GM23338 (cell line): ENCODE results near the gene HDDC3. TPM values are rescaled to one million over a fixed set of nuclear protein-coding genes. Genes with fewer than 3 reads are reported as not detected.

Experiments used
- ATAC-seq: fragments of 200-7000 bp; cut with Tn5 transposase; 3 replicates; pipeline ENCODE4 v1.9.1; 2020
- DNase-seq: peaks from one replicate; pipeline ENCODE4 v3.0.0-alpha.2; 2015; ENCODE audit warnings: low spot score
- H2AFZ ChIP-seq: fragments of 200-600 bp; sonication (generic); 2 replicates; pipeline ENCODE4 v1.8.0; 2016; ENCODE audit warnings: antibody characterized with exemption, mild to moderate bottlenecking, moderate library complexity
- H3F3A ChIP-seq: fragments of 200-600 bp; sonication (generic); replicated peaks from 2 replicates; pipeline ENCODE4 v1.8.0; 2017; ENCODE audit warnings: antibody characterized with exemption, mixed run types, low read depth
- H3K27ac ChIP-seq: fragments of 200-600 bp; sonication (generic); 2 replicates; pipeline ENCODE4 v1.6.1; 2016; ENCODE audit warnings: low read depth
- H3K27me3 ChIP-seq: fragments of 200-600 bp; sonication (generic); 2 replicates; pipeline ENCODE4 v1.8.0; 2016; ENCODE audit warnings: mild to moderate bottlenecking, mixed run types, moderate library complexity; ENCODE audit not compliant: insufficient read depth
- H3K36me3 ChIP-seq: fragments of 200-600 bp; sonication (generic); 2 replicates; pipeline ENCODE4 v1.8.0; 2016; ENCODE audit warnings: mild to moderate bottlenecking; ENCODE audit not compliant: insufficient read depth
- H3K4me1 ChIP-seq: fragments of 200-600 bp; sonication (generic); 2 replicates; pipeline ENCODE4 v1.8.0; 2016; ENCODE audit warnings: mild to moderate bottlenecking, moderate library complexity; ENCODE audit not compliant: insufficient read depth
- H3K4me2 ChIP-seq: fragments of 200-600 bp; sonication (generic); 2 replicates; pipeline ENCODE4 v1.7.1; 2017; ENCODE audit warnings: mixed run types
- H3K4me3 ChIP-seq: fragments of 200-600 bp; sonication (generic); 2 replicates; pipeline ENCODE4 v1.6.1; 2016; ENCODE audit warnings: mixed run types
- H3K79me2 ChIP-seq: fragments of 200-600 bp; sonication (generic); replicated peaks from 2 replicates; pipeline ENCODE4 v1.8.0; 2017; ENCODE audit warnings: mild to moderate bottlenecking; ENCODE audit not compliant: insufficient read depth
- H3K9me2 ChIP-seq: fragments of 200-600 bp; sonication (generic); 2 replicates; pipeline ENCODE4 v1.8.0; 2017; ENCODE audit not compliant: insufficient read depth
- H4K20me1 ChIP-seq: fragments of 200-600 bp; sonication (generic); replicated peaks from 2 replicates; pipeline ENCODE4 v1.8.0; 2017; ENCODE audit warnings: mild to moderate bottlenecking; ENCODE audit not compliant: insufficient read depth
- H3K27ac Mint-ChIP-seq: 2 replicates; pipeline ENCODE4 v1.8.0; 2020; ENCODE audit warnings: inconsistent platforms, mild to moderate bottlenecking, moderate library complexity, mixed read lengths
- H3K27me3 Mint-ChIP-seq: 3 replicates; pipeline ENCODE4 v1.8.0; 2022; ENCODE audit warnings: low read depth, mild to moderate bottlenecking, moderate library complexity, mixed read lengths, inconsistent platforms; ENCODE audit not compliant: insufficient read depth, poor library complexity
- H3K36me3 Mint-ChIP-seq: 3 replicates; pipeline ENCODE4 v1.8.0; 2021; ENCODE audit warnings: low read depth, mild to moderate bottlenecking, inconsistent platforms, moderate library complexity, mixed read lengths
- H3K4me1 Mint-ChIP-seq: 3 replicates; pipeline ENCODE4 v1.8.0; 2020; ENCODE audit warnings: mild to moderate bottlenecking, inconsistent platforms, mixed read lengths
- H3K4me3 Mint-ChIP-seq: 3 replicates; pipeline ENCODE4 v1.8.0; 2021; ENCODE audit warnings: moderate library complexity, mild to moderate bottlenecking, inconsistent platforms, mixed read lengths
- H3K9me3 Mint-ChIP-seq: 3 replicates; pipeline ENCODE4 v1.8.0; 2020; ENCODE audit warnings: moderate library complexity, mild to moderate bottlenecking, inconsistent platforms, mixed read lengths
- CREB1 ChIP-seq: fragments of 250-450 bp; sonication (Bioruptor Pico); IDR thresholded peaks from 2 replicates; pipeline ENCODE4 v1.5.0; 2020; ENCODE audit warnings: low read depth, mild to moderate bottlenecking, moderate library complexity
- EZH2 ChIP-seq: fragments of 200-600 bp; sonication (generic); IDR thresholded peaks from one replicate; pipeline ENCODE4 v1.8.0; 2017; ENCODE audit warnings: antibody characterized with exemption, mild to moderate bottlenecking, low read depth; ENCODE audit not compliant: unreplicated experiment
- EZH2phosphoT487 ChIP-seq: fragments of 200-600 bp; sonication (generic); IDR thresholded peaks from one replicate; pipeline ENCODE4 v1.8.1; 2018; ENCODE audit warnings: antibody characterized with exemption; ENCODE audit not compliant: unreplicated experiment
- JUNB ChIP-seq: IDR thresholded peaks from one replicate; pipeline ENCODE4 v1.6.1; 2016; ENCODE audit warnings: antibody characterized with exemption; ENCODE audit not compliant: unreplicated experiment
- NANOG ChIP-seq: IDR thresholded peaks from 2 replicates; pipeline ENCODE4 v1.6.1; 2016; ENCODE audit warnings: antibody characterized with exemption, borderline replicate concordance
- POLR2AphosphoS5 ChIP-seq: IDR thresholded peaks from 2 replicates; pipeline ENCODE4 v1.6.1; 2016; ENCODE audit warnings: antibody characterized with exemption, low read depth
- polyA plus RNA-seq: library from polyadenylated mRNA; unstranded; fragments of >200 nt; fragmentation: Nextera tagmentation; extraction: Ambion mirVana; gene quantifications from 2 replicates; pipeline ENCODE4 v1.2.1, GENCODE V29; 2016
- total RNA-seq: library from RNA; depleted of rRNA; stranded (reverse); fragments of >200 nt; shearing (Covaris generic); gene quantifications from 2 replicates; pipeline ENCODE4 v1.2.3, GENCODE V29; 2014
- TF ChIP-seq, protein P1 (sequence below): IDR thresholded peaks from one replicate; pipeline ENCODE4 v1.6.1; 2018; ENCODE audit warnings: antibody characterized with exemption; ENCODE audit not compliant: unreplicated experiment
- TF ChIP-seq, protein P2 (sequence below): fragments of 250-450 bp; sonication (Bioruptor Pico); IDR thresholded peaks from 2 replicates; pipeline ENCODE4 v1.5.0; 2020; ENCODE audit warnings: mild to moderate bottlenecking, moderate library complexity

The HDDC3 gene
- total and polyA plus RNA-seq, 2 experiments from 2014 or later: 17.4 to 19.0 TPM

DNA sequence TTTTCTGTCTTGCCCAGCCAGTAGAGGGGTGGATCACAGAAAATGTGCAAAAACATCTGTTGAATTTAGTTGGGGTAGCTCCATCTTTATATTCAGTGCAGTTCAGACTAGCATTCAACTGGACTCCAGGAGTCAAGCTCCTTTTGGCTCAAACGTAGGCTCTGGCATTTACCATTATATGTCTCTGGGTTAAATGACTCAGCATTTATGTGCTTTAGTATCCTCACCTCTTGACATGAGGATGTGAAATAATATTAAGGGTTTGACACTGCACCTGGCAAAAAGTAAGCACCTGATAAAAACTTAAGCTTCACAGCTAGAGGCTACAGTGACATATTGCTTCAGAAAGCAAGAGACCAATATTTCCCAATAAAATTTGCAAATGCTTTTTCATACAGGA, 47.2 kb upstream of the HDDC3 start:
- Mint-ChIP-seq H3K27me3 (no peaks in the 10 kb centered on the region), H3K4me1 (no peaks in the 10 kb centered on the region), H3K9me3 (no peaks in the 10 kb centered on the region), H3K27ac (peak overlapping the region; percentile 84), H3K36me3 (peaks cover 97% of the 10 kb centered on the region), H3K4me3 (no peak overlapping the region)
- DNase-seq (no peak), ATAC-seq (no peak)
- H3K4me3 ChIP-seq: no peak overlapping the region
- H3K4me1 ChIP-seq: no peaks in the 10 kb centered on the region
- H3K4me2 ChIP-seq: no peak overlapping the region
- H3K36me3 ChIP-seq: peaks cover 87% of the 10 kb centered on the region
- H3K27ac ChIP-seq: no peak overlapping the region
- no peaks in the 10 kb centered on the region for H3K27me3 ChIP-seq
- TF ChIP-seq, protein P1, sequence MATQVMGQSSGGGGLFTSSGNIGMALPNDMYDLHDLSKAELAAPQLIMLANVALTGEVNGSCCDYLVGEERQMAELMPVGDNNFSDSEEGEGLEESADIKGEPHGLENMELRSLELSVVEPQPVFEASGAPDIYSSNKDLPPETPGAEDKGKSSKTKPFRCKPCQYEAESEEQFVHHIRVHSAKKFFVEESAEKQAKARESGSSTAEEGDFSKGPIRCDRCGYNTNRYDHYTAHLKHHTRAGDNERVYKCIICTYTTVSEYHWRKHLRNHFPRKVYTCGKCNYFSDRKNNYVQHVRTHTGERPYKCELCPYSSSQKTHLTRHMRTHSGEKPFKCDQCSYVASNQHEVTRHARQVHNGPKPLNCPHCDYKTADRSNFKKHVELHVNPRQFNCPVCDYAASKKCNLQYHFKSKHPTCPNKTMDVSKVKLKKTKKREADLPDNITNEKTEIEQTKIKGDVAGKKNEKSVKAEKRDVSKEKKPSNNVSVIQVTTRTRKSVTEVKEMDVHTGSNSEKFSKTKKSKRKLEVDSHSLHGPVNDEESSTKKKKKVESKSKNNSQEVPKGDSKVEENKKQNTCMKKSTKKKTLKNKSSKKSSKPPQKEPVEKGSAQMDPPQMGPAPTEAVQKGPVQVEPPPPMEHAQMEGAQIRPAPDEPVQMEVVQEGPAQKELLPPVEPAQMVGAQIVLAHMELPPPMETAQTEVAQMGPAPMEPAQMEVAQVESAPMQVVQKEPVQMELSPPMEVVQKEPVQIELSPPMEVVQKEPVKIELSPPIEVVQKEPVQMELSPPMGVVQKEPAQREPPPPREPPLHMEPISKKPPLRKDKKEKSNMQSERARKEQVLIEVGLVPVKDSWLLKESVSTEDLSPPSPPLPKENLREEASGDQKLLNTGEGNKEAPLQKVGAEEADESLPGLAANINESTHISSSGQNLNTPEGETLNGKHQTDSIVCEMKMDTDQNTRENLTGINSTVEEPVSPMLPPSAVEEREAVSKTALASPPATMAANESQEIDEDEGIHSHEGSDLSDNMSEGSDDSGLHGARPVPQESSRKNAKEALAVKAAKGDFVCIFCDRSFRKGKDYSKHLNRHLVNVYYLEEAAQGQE: no peak
- no peak for TF ChIP-seq EZH2phosphoT487
- no peak for TF ChIP-seq EZH2
- H2AFZ ChIP-seq: no peak overlapping the region
- H3K79me2 ChIP-seq: peaks cover 13% of the 10 kb centered on the region
- H3F3A ChIP-seq: 0 out of 2 replicates have a peak, but pooled peaks cover 4% of the 10 kb centered on the region
- peaks cover 14% of the 10 kb centered on the region for H4K20me1 ChIP-seq
- H3K9me2 ChIP-seq: no peaks in the 10 kb centered on the region

DNA sequence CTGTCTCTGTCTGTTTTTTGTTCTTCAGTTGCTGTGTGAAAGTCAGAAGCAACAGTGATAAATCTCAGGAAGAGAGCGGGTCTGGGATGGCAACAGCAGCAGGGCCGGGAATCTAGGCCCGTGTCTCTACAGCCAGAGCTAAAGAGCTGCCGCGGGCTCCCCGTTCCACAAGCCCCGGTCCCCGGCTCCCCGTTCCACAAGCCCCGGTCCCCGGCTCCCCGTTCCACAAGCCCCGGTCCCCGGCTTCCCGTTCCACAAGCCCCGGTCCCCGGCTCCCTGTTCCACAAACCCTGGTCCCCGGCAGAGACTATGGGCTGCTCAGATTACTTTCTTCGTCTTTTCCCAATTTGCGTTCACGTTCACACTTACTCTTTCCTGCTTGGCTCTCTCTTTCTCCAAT, 41.9 kb upstream of the HDDC3 start:
- Histone ChIP-seq H2AFZ (no peak overlapping the region), H3K27me3 (no peaks in the 10 kb centered on the region), H3K4me2 (no peak overlapping the region), H3K4me1 (no peaks in the 10 kb centered on the region), H3K79me2 (no peaks in the 10 kb centered on the region), H3F3A (0 out of 2 replicates have a peak, but pooled peaks cover 4% of the 10 kb centered on the region), H3K9me2 (no peaks in the 10 kb centered on the region), H3K27ac (peak overlapping the region; percentile 59; the same call in 1 of the 2 replicates), H3K36me3 (peaks cover 80% of the 10 kb centered on the region), H4K20me1 (peaks cover 17% of the 10 kb centered on the region), H3K4me3 (no peak overlapping the region)
- DNase-seq (no peak), ATAC-seq (no peak)
- H3K9me3 Mint-ChIP-seq: no peaks in the 10 kb centered on the region
- H3K36me3 Mint-ChIP-seq: peaks cover 78% of the 10 kb centered on the region
- TF ChIP-seq CREB1 (CRISPR knock-in tag): no peak
- no peak overlapping the region for H3K27ac Mint-ChIP-seq
- H3K27me3 Mint-ChIP-seq: peaks cover 3% of the 10 kb centered on the region
- H3K4me3 Mint-ChIP-seq: no peak overlapping the region
- no peaks in the 10 kb centered on the region for H3K4me1 Mint-ChIP-seq

DNA sequence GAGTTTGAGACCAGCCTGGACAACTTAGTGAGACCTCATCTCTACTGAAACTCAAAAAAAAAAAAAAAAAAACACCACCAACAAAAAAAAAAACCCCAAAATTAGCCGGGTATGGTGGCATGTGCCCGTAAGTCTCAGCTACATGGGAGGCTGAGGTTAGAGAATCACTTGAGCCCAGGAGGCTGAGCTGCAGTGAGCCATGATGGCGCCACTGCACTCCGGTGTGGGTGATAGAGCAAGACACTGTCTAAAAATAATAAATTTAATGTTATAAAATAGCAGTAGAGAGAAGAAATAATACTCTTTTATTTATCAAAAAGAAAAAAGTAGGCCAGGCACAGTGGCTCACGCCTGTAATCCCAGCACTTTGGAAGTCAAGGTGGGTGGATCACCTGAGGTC, 39.8 kb upstream of the HDDC3 start:
- Mint-ChIP-seq H3K4me1 (no peaks in the 10 kb centered on the region), H3K27me3 (peaks cover 3% of the 10 kb centered on the region), H3K4me3 (no peak overlapping the region), H3K36me3 (peaks cover 79% of the 10 kb centered on the region), H3K9me3 (no peaks in the 10 kb centered on the region), H3K27ac (no peak overlapping the region)
- Histone ChIP-seq H2AFZ (no peak overlapping the region), H3K36me3 (peaks cover 84% of the 10 kb centered on the region), H3K4me2 (no peak overlapping the region), H3K4me3 (no peak overlapping the region), H3F3A (peaks cover 11% of the 10 kb centered on the region; the same call in 1 of the 2 replicates), H4K20me1 (peaks cover 17% of the 10 kb centered on the region), H3K9me2 (no peaks in the 10 kb centered on the region), H3K27ac (no peak overlapping the region), H3K27me3 (no peaks in the 10 kb centered on the region), H3K79me2 (no peaks in the 10 kb centered on the region), H3K4me1 (no peaks in the 10 kb centered on the region)
- DNase-seq: no peak
- ATAC-seq: no peak
- TF ChIP-seq JUNB (no peak), POLR2AphosphoS5 (no peak), CREB1 (CRISPR knock-in tag) (no peak), NANOG (no peak)
- TF ChIP-seq, protein P2, sequence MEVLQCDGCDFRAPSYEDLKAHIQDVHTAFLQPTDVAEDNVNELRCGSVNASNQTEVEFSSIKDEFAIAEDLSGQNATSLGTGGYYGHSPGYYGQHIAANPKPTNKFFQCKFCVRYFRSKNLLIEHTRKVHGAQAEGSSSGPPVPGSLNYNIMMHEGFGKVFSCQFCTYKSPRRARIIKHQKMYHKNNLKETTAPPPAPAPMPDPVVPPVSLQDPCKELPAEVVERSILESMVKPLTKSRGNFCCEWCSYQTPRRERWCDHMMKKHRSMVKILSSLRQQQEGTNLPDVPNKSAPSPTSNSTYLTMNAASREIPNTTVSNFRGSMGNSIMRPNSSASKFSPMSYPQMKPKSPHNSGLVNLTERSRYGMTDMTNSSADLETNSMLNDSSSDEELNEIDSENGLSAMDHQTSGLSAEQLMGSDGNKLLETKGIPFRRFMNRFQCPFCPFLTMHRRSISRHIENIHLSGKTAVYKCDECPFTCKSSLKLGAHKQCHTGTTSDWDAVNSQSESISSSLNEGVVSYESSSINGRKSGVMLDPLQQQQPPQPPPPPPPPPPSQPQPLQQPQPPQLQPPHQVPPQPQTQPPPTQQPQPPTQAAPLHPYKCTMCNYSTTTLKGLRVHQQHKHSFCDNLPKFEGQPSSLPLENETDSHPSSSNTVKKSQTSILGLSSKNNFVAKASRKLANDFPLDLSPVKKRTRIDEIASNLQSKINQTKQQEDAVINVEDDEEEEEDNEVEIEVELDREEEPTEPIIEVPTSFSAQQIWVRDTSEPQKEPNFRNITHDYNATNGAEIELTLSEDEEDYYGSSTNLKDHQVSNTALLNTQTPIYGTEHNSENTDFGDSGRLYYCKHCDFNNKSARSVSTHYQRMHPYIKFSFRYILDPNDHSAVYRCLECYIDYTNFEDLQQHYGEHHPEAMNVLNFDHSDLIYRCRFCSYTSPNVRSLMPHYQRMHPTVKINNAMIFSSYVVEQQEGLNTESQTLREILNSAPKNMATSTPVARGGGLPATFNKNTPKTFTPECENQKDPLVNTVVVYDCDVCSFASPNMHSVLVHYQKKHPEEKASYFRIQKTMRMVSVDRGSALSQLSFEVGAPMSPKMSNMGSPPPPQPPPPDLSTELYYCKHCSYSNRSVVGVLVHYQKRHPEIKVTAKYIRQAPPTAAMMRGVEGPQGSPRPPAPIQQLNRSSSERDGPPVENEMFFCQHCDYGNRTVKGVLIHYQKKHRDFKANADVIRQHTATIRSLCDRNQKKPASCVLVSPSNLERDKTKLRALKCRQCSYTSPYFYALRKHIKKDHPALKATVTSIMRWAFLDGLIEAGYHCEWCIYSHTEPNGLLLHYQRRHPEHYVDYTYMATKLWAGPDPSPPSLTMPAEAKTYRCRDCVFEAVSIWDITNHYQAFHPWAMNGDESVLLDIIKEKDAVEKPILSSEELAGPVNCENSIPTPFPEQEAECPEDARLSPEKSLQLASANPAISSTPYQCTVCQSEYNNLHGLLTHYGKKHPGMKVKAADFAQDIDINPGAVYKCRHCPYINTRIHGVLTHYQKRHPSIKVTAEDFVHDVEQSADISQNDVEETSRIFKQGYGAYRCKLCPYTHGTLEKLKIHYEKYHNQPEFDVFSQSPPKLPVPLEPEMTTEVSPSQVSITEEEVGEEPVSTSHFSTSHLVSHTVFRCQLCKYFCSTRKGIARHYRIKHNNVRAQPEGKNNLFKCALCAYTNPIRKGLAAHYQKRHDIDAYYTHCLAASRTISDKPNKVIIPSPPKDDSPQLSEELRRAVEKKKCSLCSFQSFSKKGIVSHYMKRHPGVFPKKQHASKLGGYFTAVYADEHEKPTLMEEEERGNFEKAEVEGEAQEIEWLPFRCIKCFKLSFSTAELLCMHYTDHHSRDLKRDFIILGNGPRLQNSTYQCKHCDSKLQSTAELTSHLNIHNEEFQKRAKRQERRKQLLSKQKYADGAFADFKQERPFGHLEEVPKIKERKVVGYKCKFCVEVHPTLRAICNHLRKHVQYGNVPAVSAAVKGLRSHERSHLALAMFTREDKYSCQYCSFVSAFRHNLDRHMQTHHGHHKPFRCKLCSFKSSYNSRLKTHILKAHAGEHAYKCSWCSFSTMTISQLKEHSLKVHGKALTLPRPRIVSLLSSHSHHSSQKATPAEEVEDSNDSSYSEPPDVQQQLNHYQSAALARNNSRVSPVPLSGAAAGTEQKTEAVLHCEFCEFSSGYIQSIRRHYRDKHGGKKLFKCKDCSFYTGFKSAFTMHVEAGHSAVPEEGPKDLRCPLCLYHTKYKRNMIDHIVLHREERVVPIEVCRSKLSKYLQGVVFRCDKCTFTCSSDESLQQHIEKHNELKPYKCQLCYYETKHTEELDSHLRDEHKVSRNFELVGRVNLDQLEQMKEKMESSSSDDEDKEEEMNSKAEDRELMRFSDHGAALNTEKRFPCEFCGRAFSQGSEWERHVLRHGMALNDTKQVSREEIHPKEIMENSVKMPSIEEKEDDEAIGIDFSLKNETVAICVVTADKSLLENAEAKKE (CRISPR knock-in tag): no peak
